GM18868 (cell line): ENCODE measurements around the gene KIAA0930.

Experiments
- ATAC-seq: cut with Tn5 transposase; IDR thresholded peaks from one replicate; pipeline ENCODE4 v1.9.1; 2021; ENCODE audit warnings: mild to moderate bottlenecking, moderate library complexity; ENCODE audit not compliant: unreplicated experiment

The KIAA0930 gene

GRCh38 chr22:45154383-45154782 lies 86.3 kb downstream of the KIAA0930 start:
- ATAC-seq: no peak

GRCh38 chr22:45151503-45151902 lies 89.2 kb downstream of the KIAA0930 start:
- ATAC-seq: no peak

- ATAC-seq: no peak
Observed at GRCh38 chr22:45150139-45150538, 90.6 kb downstream of the KIAA0930 start.

DNA sequence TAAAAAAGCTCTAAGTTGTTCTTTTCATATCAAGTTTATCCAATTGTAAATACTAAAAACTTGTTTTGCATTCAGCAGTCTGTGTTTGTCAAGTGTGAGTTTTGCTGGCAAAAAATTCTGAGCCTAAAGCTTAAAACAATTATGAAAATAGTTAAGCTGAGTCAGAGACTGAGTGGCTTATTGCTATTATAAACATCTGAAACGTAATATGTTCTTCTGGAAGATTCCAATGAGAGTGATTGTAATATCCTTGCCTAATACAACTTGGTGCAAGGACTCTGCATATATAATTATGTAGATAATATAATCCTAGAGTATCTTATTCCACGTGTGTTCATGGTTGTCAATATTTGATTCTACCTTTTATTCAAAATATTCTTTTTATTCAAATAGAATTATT lies 91.0 kb downstream of the KIAA0930 start:
- ATAC-seq: no peak

GRCh38 chr22:45144916-45145315 lies 95.8 kb downstream of the KIAA0930 start:
- ATAC-seq: no peak

DNA sequence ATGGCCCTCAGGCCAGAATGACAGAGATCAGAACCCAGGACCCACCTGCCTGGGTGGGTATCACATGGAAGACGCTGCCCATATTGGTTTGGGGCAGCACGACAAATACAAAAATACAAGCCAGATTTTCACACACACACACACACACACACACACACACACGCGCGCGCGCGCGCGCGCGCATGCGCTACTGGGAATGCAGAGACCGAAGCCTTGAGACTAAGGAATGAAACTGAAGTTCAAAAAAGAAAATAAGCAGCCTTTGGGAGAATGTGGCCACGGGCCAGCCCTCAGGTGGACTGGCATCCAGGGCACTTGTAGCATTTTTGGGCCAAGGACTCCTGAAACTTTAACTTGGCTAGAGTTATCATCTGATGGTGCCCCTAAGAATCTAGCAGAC lies 98.3 kb downstream of the KIAA0930 start:
- no peak for ATAC-seq
